Keratinocyte (primary cell): ENCODE measurements around the gene QSOX2.

Experiments
- EZH2 ChIP-seq: IDR thresholded peaks from one replicate; pipeline ENCODE4 v1.6.1; 2012; ENCODE audit warnings: inconsistent platforms, mild to moderate bottlenecking, low read length, moderate library complexity
- TF ChIP-seq, protein P1 (sequence below), 3 experiments: IDR thresholded peaks in 1 of 3; conservative IDR thresholded peaks in 1 of 3; optimal IDR thresholded peaks in 1 of 3; 2 replicates in 2 of 3; 3 replicates in 1 of 3; pipeline versions ENCODE3 to v1.5.1; 2011; ENCODE audit warnings: low read length in 3 of 3, mild to moderate bottlenecking in 3 of 3, moderate library complexity in 2 of 3, control low read depth in 1 of 3, inconsistent platforms in 1 of 3; ENCODE audit not compliant: insufficient read depth in 2 of 3; ENCODE audit errors: extremely low read depth in 1 of 3

DNA sequence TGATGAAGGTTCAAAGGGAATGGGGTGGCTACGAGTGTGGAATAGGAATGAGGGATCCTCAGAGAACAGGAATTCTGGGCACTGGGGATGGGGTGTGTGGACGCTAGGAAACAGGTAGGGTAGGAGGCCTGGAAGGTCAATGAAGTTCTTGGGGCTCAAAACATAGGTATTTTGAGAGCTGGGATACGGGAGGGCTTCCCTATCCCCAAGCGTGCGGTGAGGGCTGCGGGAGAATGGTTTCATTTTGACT is 718 bp downstream of the QSOX2 start:
- TF ChIP-seq, protein P1, sequence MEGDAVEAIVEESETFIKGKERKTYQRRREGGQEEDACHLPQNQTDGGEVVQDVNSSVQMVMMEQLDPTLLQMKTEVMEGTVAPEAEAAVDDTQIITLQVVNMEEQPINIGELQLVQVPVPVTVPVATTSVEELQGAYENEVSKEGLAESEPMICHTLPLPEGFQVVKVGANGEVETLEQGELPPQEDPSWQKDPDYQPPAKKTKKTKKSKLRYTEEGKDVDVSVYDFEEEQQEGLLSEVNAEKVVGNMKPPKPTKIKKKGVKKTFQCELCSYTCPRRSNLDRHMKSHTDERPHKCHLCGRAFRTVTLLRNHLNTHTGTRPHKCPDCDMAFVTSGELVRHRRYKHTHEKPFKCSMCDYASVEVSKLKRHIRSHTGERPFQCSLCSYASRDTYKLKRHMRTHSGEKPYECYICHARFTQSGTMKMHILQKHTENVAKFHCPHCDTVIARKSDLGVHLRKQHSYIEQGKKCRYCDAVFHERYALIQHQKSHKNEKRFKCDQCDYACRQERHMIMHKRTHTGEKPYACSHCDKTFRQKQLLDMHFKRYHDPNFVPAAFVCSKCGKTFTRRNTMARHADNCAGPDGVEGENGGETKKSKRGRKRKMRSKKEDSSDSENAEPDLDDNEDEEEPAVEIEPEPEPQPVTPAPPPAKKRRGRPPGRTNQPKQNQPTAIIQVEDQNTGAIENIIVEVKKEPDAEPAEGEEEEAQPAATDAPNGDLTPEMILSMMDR (optimal IDR thresholded peaks at IDR 0.05 in 1 of 3, IDR thresholded peaks at IDR 0.05 in 1 of 3, conservative IDR thresholded peaks at IDR 0.05 in 1 of 3; ENCODE audit: extremely low read depth in 1 of 3, insufficient read depth in 2 of 3, low read length in 3 of 3), result no peak
- no peak for TF ChIP-seq EZH2
